ENCODE measurements around the gene CFAP46. TPM values are rescaled to one million over a fixed set of nuclear protein-coding genes. Genes with fewer than 3 reads are reported as not detected.
"Not testable (repeated sequence)": the region's sequence is repeated elsewhere in the genome, so short reads cannot be mapped to it uniquely, and the experiment has no call there.

The CFAP46 gene
- polyA plus RNA-seq, 3 donors from 2014 or later, result not detected

DNA sequence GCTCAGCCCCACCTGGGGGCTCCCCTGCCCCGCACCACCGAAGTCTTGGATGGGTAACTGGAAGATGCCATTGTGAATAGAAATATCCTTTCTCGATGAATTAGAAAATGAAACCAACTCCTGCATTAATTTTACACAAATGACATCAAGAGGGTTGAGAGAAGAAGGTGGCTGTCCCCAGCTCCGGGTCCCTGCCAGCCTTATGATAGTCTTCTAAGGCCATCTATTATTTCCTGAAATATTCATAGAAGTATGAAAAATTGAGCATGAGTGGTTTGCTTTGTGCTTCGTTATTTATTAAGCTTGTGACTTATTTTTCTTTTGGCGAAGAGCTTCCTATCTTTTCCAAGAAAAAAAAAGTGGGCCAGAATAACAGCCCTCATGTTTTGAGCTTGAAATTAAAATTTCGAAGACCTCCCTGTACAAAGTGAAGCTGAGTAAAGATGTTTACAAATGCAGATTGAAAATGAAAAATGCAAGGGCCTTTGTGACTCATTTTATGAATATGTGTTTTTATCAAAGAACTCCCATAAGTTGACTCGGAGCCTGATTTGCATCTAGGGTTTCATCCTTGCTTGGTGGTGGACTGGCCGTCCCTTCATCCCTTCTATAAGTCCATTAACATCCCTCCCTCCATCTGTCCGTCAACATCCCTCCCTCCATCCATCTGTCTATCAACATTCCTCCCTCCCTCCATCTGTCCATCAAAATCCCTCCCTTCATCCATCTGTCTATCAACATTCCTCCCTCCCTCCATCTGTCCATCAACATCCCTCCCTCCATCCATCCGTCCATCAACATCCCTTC lies 20.5 kb upstream of the CFAP46 start:
- Mint-ChIP-seq H3K4me1 (peaks cover 13 to 15% of the 10 kb centered on the region in 2 donors), H3K27me3 (ENCODE audit: low read depth in 3 of 3) (peaks cover 3 to 12% (median 3%) of the 10 kb centered on the region in 3 donors), H3K4me3 (peak overlapping the region; percentile 96 to 100 (median 98)), H3K9me3 (no peaks in the 10 kb centered on the region), H3K27ac (peak overlapping the region; percentile 61 to 93 (median 87)), H3K36me3 (peaks cover 0 to 5% (median 0%) of the 10 kb centered on the region in 3 donors)
- DNase-seq, result no peak

DNA sequence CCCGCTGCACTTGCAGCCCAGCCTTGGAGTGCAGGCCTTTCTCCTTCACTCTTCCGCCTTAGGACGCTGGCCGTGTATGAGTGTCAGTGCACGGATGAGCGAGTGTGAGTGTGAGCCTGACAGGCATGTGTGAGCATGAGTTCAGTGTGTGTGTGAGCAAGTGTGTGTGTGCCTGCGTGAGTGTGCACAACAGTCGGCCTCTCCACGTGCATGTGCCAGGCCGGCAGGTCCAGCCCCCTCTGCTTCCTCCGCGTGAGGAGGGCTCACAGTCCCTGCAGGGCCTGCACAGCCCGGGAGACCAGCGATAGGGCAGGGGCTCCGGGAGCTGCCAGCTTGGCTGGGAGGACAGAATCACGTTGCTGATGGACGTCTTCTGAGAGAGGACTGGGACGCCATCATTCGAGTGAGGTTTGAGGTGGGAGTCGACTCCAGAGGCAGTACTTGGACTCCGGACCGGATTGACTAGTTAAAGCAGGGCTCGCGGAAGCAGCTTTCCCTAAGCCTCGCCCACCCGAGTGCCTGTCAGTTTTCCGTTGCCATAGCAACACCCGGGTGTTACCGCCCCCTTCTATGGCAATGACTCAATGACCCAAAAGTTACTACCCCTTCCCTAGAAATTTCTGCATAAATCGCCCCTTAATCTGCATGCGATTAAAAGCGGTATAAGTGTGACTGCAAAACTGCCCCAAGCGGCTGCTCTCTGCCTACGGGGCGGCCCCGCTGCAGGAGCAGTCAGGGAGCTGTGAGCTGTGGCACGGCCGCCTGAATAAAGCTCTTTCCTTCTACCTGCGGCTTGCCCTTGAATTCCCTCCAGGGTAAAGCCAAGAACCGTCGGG lies 19.6 kb upstream of the CFAP46 start:
- Mint-ChIP-seq H3K27me3 (ENCODE audit: low read depth in 3 of 3) (peaks cover 3 to 12% (median 3%) of the 10 kb centered on the region in 3 donors), H3K4me3 (peak overlapping the region; percentile 96 to 100 (median 98)), H3K4me1 (peaks cover 13 to 15% of the 10 kb centered on the region in 2 donors), H3K9me3 (no peaks in the 10 kb centered on the region), H3K27ac (peak overlapping the region; percentile 61 to 93 (median 87)), H3K36me3 (peaks cover 0 to 5% (median 0%) of the 10 kb centered on the region in 3 donors)
- peak; percentile 57 to 68 (median 65) for DNase-seq

DNA sequence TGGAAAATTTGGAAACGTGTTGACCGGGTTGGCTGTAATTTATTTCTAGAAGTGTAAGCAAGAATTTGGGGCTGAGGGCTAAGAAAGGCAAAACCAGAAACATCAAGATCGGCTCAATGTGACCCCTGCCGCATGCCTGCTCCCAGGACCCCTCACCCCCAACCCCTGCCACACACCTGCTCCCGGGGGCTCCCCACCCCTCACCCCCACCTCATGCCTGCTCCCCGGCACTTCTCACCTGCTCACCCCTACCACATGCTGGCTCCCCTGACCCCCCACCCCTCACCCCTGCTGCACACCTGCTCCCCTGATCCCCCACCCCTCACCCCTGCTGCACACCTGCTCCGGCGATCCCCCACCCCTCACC lies 19.0 kb upstream of the CFAP46 start:
- Mint-ChIP-seq H3K4me1 (peaks cover 13 to 15% of the 10 kb centered on the region in 2 donors), H3K4me3 (peak overlapping the region in 4 of 5 donors; percentile 44 to 63 (median 48)), H3K27ac (no peak overlapping the region), H3K27me3 (ENCODE audit: low read depth in 3 of 3) (peaks cover 3 to 11% (median 3%) of the 10 kb centered on the region in 3 donors), H3K9me3 (no peaks in the 10 kb centered on the region), H3K36me3 (peaks cover 0 to 5% (median 0%) of the 10 kb centered on the region in 3 donors)
- DNase-seq, result no peak

DNA sequence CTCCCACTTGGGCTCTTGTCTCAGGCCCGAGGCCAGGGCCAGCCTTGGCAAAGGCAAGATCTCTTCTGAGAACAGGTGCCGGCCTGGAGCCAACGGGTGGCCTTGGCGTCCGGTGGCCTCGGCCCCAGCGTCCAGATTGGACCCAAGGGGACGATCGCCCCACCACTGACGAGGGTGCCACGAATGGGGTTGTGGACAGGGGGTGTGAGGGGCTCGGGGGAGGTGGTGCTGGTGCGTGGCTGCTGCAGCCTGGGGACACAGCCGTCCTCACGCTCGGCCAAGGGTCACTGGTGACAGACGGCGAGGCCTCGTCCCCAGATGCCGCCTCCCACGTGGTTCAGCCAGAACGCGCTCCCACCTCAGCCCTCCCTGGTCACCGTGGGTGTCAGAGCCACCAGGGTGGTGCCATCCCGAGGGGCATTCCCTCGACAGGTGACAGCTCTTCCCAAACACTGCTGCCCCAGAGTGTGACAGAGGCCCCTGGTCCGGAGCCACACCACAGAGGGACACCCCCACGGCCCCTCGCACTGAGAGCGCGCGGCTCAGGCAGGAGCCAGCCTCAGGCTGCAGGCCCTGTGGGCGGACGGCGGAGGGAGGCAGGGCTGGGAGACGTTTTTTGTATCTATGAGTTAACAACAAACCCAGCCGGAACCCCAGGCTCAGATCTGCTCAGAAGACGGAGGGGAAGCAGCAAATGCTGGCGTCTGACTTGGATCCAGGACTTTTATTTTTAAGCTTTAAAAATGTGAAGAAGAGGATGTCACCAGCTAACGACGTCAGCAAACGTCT lies 18.5 kb upstream of the CFAP46 start:
- Mint-ChIP-seq H3K36me3 (peaks cover 0 to 5% (median 0%) of the 10 kb centered on the region in 3 donors), H3K4me1 (peaks cover 13 to 15% of the 10 kb centered on the region in 2 donors), H3K27ac (no peak overlapping the region), H3K9me3 (no peaks in the 10 kb centered on the region), H3K27me3 (ENCODE audit: low read depth in 3 of 3) (peaks cover 1 to 7% (median 3%) of the 10 kb centered on the region in 3 donors), H3K4me3 (peak overlapping the region in 4 of 5 donors; percentile 44 to 63 (median 48))
- no peak for DNase-seq

DNA sequence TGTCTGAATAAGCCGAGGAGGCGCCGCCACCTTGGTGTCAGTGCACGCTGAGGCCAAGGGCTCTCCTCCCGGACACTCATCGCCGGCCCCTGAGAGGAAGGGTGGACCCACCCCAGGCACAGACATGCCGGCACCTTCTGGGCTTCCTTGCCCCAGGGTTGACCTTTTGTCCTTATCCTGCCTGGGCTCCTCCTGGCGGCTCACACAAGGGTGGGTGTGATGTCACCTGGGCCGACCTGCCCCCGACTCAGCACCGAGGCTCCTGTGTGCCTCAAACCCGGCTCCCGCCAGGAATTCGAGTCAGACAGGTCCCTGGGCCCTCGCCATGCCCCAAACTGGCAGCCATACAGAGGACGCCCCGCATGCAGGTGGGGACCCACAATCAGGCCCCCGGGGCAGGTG lies 17.7 kb upstream of the CFAP46 start:
- no peaks in the 10 kb centered on the region for H3K36me3 Mint-ChIP-seq
- H3K9me3 Mint-ChIP-seq, result no peaks in the 10 kb centered on the region
- H3K4me3 Mint-ChIP-seq, result no peak overlapping the region
- no peak for DNase-seq
- peaks cover 12 to 13% of the 10 kb centered on the region in 2 donors for H3K4me1 Mint-ChIP-seq
- peaks cover 1 to 4% (median 2%) of the 10 kb centered on the region in 3 donors for H3K27me3 Mint-ChIP-seq (ENCODE audit: low read depth in 3 of 3)
- no peak overlapping the region for H3K27ac Mint-ChIP-seq

DNA sequence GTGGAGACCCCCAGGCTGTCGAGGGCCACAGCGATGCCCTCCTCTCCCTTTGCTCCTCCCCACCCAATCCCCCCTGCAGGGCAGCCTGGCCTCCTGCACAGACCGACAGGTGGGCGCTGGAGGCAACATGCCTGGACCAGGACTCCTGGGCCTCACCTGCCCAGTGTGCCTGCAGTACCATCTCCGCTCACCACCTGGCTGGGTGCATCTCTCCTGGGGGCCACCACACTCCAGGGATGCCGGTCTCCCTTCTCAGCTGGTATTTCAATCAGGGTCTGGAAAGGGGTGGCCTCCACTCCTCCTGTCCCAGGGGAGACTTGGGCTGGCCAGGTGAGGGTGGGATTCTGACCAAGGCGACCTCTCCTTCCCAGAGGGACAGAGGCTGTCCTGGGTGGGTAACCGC lies 17.2 kb upstream of the CFAP46 start:
- Mint-ChIP-seq H3K4me3 (no peak overlapping the region), H3K9me3 (no peaks in the 10 kb centered on the region), H3K36me3 (no peaks in the 10 kb centered on the region), H3K27ac (no peak overlapping the region), H3K27me3 (ENCODE audit: low read depth in 3 of 3) (peaks cover 1 to 6% (median 2%) of the 10 kb centered on the region in 3 donors), H3K4me1 (peaks cover 12 to 13% of the 10 kb centered on the region in 2 donors)
- DNase-seq, result no peak

DNA sequence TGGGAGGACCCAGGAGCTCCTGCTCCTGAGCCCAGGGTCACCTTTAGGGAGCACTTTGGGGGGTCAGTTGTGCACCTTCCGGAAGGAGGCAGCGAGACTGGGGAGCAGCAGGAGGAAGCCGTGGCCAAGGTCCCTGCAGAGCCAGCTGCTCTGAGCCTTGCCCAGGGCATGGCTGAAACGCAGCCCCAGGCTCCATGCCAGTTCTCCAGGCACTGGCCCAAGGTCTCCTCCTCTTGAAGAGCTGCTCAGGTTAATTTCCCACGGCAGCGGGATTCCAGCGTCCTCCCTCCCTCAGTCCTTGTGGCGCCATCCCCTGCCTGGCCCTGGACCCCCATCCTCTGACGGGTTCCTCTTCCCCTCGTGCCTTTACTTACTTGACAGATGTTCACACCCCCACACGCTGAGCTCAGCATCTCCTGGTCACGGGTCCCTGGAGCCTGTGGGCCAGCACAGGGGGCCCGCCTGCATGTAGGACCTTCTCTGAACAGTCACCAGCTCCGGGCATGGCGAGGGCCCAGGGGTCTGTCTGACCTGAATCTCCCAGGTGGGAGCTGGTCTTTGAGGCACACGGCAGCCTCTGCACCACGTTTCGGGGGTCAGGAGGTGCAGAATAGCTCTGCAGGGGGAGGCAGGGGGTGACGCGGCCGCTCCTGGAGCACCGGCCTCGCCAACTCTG lies 16.7 kb upstream of the CFAP46 start:
- H3K27me3 Mint-ChIP-seq (ENCODE audit: low read depth in 3 of 3), result peaks cover 0 to 6% (median 2%) of the 10 kb centered on the region in 3 donors
- no peaks in the 10 kb centered on the region for H3K36me3 Mint-ChIP-seq
- H3K4me1 Mint-ChIP-seq, result peaks cover 12 to 13% of the 10 kb centered on the region in 2 donors
- no peak overlapping the region for H3K4me3 Mint-ChIP-seq
- no peak for DNase-seq
- no peaks in the 10 kb centered on the region for H3K9me3 Mint-ChIP-seq
- no peak overlapping the region for H3K27ac Mint-ChIP-seq

DNA sequence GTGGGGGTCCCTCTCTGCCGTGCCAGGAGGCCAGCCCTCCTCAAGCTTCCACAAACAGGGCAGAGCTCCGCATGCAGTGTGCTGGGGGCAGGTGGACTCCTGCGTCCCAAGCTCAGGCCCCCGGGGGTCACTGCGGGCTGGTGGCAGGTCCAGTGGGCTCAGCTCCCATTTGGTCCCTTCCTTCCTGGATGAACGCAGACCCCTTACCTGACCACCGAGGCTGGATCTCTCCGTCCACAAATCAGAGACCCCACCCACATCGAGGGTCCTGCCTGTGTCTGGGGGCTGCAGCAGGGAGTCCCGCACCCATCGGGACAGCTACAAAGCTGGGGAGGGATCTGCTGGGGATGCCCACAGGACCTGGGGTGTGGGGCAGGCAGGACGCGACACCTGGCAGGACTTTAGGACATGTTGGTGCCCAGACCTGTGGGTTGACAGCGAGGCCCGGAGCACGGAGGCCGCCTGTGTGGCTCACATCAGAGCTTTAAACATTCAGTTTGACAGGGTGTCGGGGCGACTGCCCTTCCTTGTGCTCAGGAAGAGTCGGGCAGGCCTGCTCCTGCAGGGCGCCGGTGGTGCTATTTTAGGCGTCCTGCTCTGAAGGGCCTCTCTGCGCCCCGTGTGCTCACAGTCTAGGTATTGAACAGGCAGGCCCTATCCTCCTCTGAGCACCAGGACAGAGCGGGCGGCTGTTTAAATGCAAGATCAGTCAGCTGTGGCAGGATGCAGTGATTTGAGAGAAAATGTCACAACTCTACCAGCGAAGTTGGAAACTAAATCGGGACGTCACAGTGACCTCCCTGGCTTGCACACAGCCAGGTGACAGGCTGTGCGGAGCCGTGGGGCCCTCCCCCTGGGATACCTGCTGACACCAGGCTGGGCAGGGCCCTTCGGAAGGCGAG lies 15.9 kb upstream of the CFAP46 start:
- no peak overlapping the region for H3K4me3 Mint-ChIP-seq
- H3K27ac Mint-ChIP-seq, result no peak overlapping the region

DNA sequence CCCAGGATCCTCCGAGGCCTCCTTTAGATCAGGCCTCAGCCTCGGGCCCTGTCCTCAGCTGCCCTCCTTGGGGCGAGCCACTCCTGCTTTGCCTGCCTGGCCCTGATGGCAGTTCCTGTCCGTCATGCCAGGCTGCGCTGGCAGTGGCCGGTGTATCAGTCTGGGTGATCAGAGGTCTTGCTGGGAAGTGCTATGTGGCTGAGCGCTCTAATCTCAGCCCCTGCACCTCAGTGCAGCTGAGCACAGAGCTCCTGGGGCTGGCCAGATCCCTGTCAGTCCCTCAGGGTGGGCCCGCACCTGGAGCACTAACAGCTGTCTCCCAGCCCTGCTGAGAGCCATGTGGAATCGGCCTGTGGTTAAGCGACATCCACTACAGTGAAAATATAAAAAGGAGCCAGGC lies 14.8 kb upstream of the CFAP46 start:
- H3K4me3 Mint-ChIP-seq, result no peak overlapping the region
- H3K4me1 Mint-ChIP-seq, result peaks cover 1 to 3% of the 10 kb centered on the region in 2 donors
- H3K27ac Mint-ChIP-seq, result no peak overlapping the region
- no peaks in the 10 kb centered on the region for H3K36me3 Mint-ChIP-seq
- no peaks in the 10 kb centered on the region for H3K9me3 Mint-ChIP-seq
- no peak for DNase-seq
- H3K27me3 Mint-ChIP-seq (ENCODE audit: low read depth in 3 of 3), result peaks cover 2 to 4% (median 4%) of the 10 kb centered on the region in 3 donors

More for the DNA sequence above, 15.9 kb upstream of the CFAP46 start:
- Mint-ChIP-seq H3K36me3 (no peaks in the 10 kb centered on the region), H3K9me3 (no peaks in the 10 kb centered on the region), H3K27me3 (ENCODE audit: low read depth in 3 of 3) (peaks cover 0 to 6% (median 3%) of the 10 kb centered on the region in 3 donors), H3K4me1 (peaks cover 12 to 13% of the 10 kb centered on the region in 2 donors)
- DNase-seq, result no peak

DNA sequence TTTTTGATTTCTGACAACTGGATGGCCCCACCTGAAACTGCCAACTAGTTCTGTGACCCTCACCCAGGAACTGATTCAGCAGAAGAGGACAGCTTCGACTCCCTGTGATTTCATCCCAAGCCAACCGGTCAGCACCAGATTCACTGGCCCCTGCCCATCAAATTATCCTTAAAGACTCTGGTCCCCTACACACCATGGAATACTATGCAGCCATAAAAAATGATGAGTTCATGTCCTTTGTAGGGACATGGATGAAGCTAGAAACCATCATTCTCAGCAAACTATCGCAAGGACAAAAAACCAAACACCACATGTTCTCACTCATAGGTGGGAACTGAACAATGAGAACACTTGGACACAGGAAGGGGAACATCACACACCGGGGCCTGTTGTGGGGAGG lies 13.9 kb upstream of the CFAP46 start:
- not testable (repeated sequence) for H3K4me1 Mint-ChIP-seq; H3K4me3 Mint-ChIP-seq; H3K27me3 Mint-ChIP-seq (ENCODE audit: low read depth in 3 of 3); DNase-seq; H3K36me3 Mint-ChIP-seq; H3K9me3 Mint-ChIP-seq; H3K27ac Mint-ChIP-seq

DNA sequence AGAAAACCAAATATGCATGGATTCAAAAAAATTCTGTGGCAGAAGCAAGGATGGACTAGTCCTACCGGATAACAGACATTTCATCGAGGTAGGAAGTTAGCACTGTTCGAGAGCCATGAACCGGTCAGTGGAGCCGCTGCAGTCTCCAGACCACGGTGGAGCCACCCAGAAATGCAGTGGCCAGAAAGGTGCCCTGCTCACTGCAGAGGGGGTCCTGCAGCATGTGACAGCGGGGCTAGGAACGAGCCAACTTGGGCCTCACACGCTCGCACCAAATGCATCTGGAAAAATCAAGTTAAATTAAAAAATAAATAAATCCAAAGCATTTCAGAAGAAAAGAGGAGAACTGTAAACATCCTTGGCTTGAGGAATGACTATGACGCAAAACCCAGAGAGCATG lies 13.1 kb upstream of the CFAP46 start:
- Mint-ChIP-seq H3K36me3 (no peaks in the 10 kb centered on the region), H3K4me1 (no peaks in the 10 kb centered on the region), H3K4me3 (no peak overlapping the region), H3K27me3 (ENCODE audit: low read depth in 3 of 3) (peaks cover 2 to 4% (median 3%) of the 10 kb centered on the region in 3 donors), H3K27ac (no peak overlapping the region), H3K9me3 (no peaks in the 10 kb centered on the region)
- no peak for DNase-seq

DNA sequence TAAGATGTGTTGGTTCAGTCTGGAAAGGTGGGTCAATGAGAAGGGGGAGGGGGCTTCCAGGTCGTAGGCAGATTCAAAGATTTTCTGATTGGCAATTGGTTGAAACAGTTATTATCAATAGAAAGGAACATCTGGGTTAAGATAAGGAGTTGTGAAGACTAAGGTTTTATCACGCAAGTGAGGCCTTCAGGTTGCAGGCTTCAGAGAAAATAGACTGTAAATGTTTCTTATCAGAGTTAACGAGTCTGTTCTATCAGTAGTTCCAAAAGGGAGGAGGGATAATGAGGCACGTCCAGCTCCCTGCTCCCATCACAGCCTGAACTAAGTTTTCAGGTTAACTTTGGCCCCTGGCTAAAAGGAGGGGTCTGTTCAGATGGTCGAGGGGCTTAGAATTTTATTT lies 11.1 kb upstream of the CFAP46 start:
- H3K9me3 Mint-ChIP-seq, result no peaks in the 10 kb centered on the region
- DNase-seq, result no peak
- no peak overlapping the region for H3K4me3 Mint-ChIP-seq
- peaks cover 4 to 6% (median 5%) of the 10 kb centered on the region in 3 donors for H3K27me3 Mint-ChIP-seq (ENCODE audit: low read depth in 3 of 3)
- no peaks in the 10 kb centered on the region for H3K4me1 Mint-ChIP-seq
- H3K27ac Mint-ChIP-seq, result no peak overlapping the region
- no peaks in the 10 kb centered on the region for H3K36me3 Mint-ChIP-seq
